Measurements from ENCODE around the gene MAGI1. TPM values are rescaled to one million over a fixed set of nuclear protein-coding genes. Genes with fewer than 3 reads are reported as not detected.
"Not testable (repeated sequence)": the region's sequence is repeated elsewhere in the genome, so short reads cannot be mapped to it uniquely, and the experiment has no call there.

MAGI1 gene
- total RNA-seq, 2 experiments from 2014 or later: 0.18 to 0.25 TPM

GRCh38 chr3:65627062-65627461 is 411.7 kb downstream of the MAGI1 start:
- CTCF ChIA-PET: no interaction called here

DNA sequence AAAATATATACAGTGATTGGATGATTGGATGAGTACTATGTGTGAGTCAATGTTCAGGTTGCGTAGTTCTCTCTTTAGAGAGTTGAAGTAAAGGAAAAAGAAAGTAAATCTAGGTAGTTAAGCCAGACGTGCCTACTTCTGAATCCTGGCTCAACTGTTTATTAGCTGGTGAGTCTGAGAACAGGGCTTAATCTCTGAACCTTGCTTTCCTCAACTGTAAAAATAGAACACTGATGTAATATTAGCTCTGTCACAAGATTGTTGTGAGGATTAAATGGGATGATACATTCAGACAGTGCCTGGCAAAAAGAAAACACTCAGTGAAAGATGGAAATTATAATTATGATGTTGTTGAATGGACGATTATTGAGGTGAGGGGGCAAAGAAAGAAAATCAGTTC is 413.4 kb downstream of the MAGI1 start:
- Mint-ChIP-seq H3K4me3 (no peak overlapping the region), H3K27ac (no peak overlapping the region), H3K4me1 (no peaks in the 10 kb centered on the region), H3K27me3 (no peaks in the 10 kb centered on the region), H3K36me3 (ENCODE audit: low read depth) (no peaks in the 10 kb centered on the region), H3K9me3 (peaks cover 3% of the 10 kb centered on the region)
- no peak for DNase-seq
- ChIA-PET POLR2A (no interaction called here), CTCF (no interaction called here)

More at GRCh38 chr3:65627062-65627461, 411.7 kb downstream of the MAGI1 start:
- Mint-ChIP-seq H3K9me3 (peaks cover 3% of the 10 kb centered on the region), H3K36me3 (ENCODE audit: low read depth) (no peaks in the 10 kb centered on the region), H3K4me1 (no peaks in the 10 kb centered on the region), H3K27ac (no peak overlapping the region), H3K27me3 (no peaks in the 10 kb centered on the region), H3K4me3 (no peak overlapping the region)
- POLR2A ChIA-PET: no interaction called here
- DNase-seq: no peak

- DNase-seq: no peak
- Mint-ChIP-seq H3K4me1 (no peaks in the 10 kb centered on the region), H3K4me3 (no peak overlapping the region), H3K36me3 (ENCODE audit: low read depth) (no peaks in the 10 kb centered on the region), H3K27me3 (no peaks in the 10 kb centered on the region), H3K27ac (no peak overlapping the region), H3K9me3 (no peaks in the 10 kb centered on the region)
- CTCF ChIA-PET: no interaction called here
- POLR2A ChIA-PET: no interaction called here
Observed at GRCh38 chr3:65623362-65623761, 415.4 kb downstream of the MAGI1 start.

- Mint-ChIP-seq H3K4me3 (no peak overlapping the region), H3K27ac (no peak overlapping the region), H3K27me3 (no peaks in the 10 kb centered on the region), H3K36me3 (ENCODE audit: low read depth) (no peaks in the 10 kb centered on the region), H3K9me3 (no peaks in the 10 kb centered on the region), H3K4me1 (no peaks in the 10 kb centered on the region)
- ChIA-PET POLR2A (no interaction called here), CTCF (no interaction called here)
- no peak for DNase-seq
Observed at GRCh38 chr3:65619888-65620287, 418.8 kb downstream of the MAGI1 start.

- CTCF ChIA-PET: no interaction called here
- no peaks in the 10 kb centered on the region for H3K36me3 Mint-ChIP-seq (ENCODE audit: low read depth)
- no peaks in the 10 kb centered on the region for H3K27me3 Mint-ChIP-seq
- POLR2A ChIA-PET: no interaction called here
- no peaks in the 10 kb centered on the region for H3K4me1 Mint-ChIP-seq
- no peak overlapping the region for H3K27ac Mint-ChIP-seq
- H3K4me3 Mint-ChIP-seq: no peak overlapping the region
- no peak for DNase-seq
- no peaks in the 10 kb centered on the region for H3K9me3 Mint-ChIP-seq
Observed at GRCh38 chr3:65619451-65619881, 419.3 kb downstream of the MAGI1 start.

GRCh38 chr3:65618599-65618998 is 420.1 kb downstream of the MAGI1 start:
- Mint-ChIP-seq H3K27me3 (no peaks in the 10 kb centered on the region), H3K27ac (no peak overlapping the region), H3K4me1 (no peaks in the 10 kb centered on the region), H3K36me3 (ENCODE audit: low read depth) (no peaks in the 10 kb centered on the region), H3K4me3 (no peak overlapping the region), H3K9me3 (no peaks in the 10 kb centered on the region)
- CTCF ChIA-PET: no interaction called here
- POLR2A ChIA-PET: no interaction called here
- no peak for DNase-seq

- POLR2A ChIA-PET: no interaction called here
- no peaks in the 10 kb centered on the region for H3K27me3 Mint-ChIP-seq
- H3K27ac Mint-ChIP-seq: no peak overlapping the region
- H3K36me3 Mint-ChIP-seq (ENCODE audit: low read depth): no peaks in the 10 kb centered on the region
- H3K9me3 Mint-ChIP-seq: no peaks in the 10 kb centered on the region
- DNase-seq: no peak
- no peaks in the 10 kb centered on the region for H3K4me1 Mint-ChIP-seq
- CTCF ChIA-PET: no interaction called here
- no peak overlapping the region for H3K4me3 Mint-ChIP-seq
Observed at GRCh38 chr3:65617787-65618186, 420.9 kb downstream of the MAGI1 start.

DNA sequence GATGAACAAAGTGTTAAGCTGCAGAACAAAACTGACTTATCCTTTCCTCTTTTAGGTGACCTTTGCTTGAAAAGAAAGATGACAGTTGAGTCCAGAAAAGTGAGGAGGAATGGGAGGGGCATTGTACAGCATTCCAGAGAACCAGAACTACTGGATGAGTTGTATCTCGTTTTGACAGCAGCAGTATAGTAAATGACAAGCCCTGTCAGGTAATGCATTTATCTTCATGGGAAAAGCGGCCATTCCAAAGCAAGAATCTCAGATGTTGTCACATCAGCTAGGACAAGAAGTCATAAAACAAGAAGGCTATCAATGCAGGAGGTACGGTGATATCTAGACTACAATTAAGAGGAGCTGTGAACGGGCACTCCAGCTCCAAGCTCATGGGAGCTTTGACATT is 421.5 kb downstream of the MAGI1 start:
- H3K36me3 Mint-ChIP-seq (ENCODE audit: low read depth): no peaks in the 10 kb centered on the region
- no peaks in the 10 kb centered on the region for H3K27me3 Mint-ChIP-seq
- no peak overlapping the region for H3K4me3 Mint-ChIP-seq
- no peak overlapping the region for H3K27ac Mint-ChIP-seq
- no peak for DNase-seq
- no peaks in the 10 kb centered on the region for H3K4me1 Mint-ChIP-seq
- ChIA-PET CTCF (no interaction called here), POLR2A (no interaction called here)
- H3K9me3 Mint-ChIP-seq: no peaks in the 10 kb centered on the region

DNA sequence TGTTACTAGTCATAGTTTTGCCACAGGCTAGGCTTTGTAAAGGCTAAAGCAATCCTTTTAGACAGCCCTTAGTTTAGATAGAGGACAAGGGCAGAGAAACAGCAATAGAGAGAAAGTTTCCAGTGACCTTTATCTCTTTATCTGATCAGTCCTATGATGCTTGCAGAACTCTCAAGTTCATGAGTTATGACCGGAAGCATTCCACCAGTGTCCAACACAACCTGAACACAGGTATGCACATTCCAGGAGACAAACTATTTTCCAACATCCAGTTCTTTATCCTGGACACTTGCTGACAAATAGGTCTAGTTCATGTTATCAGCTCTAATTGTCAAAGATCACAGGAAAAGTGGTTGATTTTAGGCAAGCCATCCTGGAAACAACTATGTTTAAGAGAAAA is 422.2 kb downstream of the MAGI1 start:
- H3K4me3 Mint-ChIP-seq: no peak overlapping the region
- no peaks in the 10 kb centered on the region for H3K9me3 Mint-ChIP-seq
- CTCF ChIA-PET: no interaction called here
- H3K27ac Mint-ChIP-seq: no peak overlapping the region
- H3K36me3 Mint-ChIP-seq (ENCODE audit: low read depth): no peaks in the 10 kb centered on the region
- no peaks in the 10 kb centered on the region for H3K27me3 Mint-ChIP-seq
- H3K4me1 Mint-ChIP-seq: no peaks in the 10 kb centered on the region
- POLR2A ChIA-PET: no interaction called here
- DNase-seq: no peak

- H3K27me3 Mint-ChIP-seq: no peaks in the 10 kb centered on the region
- no peaks in the 10 kb centered on the region for H3K9me3 Mint-ChIP-seq
- no peaks in the 10 kb centered on the region for H3K36me3 Mint-ChIP-seq (ENCODE audit: low read depth)
- DNase-seq: no peak
- ChIA-PET POLR2A (no interaction called here), CTCF (no interaction called here)
- H3K4me3 Mint-ChIP-seq: no peak overlapping the region
- H3K4me1 Mint-ChIP-seq: no peaks in the 10 kb centered on the region
- H3K27ac Mint-ChIP-seq: no peak overlapping the region
Observed at GRCh38 chr3:65615329-65615728, 423.4 kb downstream of the MAGI1 start.

DNA sequence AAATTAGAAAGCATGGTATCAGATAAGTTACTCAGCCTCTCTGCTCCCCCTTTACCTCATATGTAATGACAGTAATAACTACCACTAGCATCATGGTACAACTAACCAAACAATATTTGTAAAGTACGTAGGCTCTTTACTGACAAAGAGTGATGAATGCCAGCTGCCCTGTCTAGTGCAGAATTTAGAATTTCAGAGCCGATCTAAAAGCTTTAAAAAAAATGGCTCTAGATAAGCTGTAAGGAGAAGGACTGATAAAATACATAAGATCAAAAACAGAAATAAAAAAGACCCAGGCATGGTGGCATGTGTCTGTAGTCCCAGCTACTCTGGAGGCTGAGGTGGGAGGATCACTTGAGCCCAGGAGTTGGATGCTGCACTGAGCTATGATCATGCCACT is 424.1 kb downstream of the MAGI1 start:
- Mint-ChIP-seq H3K36me3 (ENCODE audit: low read depth) (no peaks in the 10 kb centered on the region), H3K4me3 (no peak overlapping the region), H3K9me3 (no peaks in the 10 kb centered on the region), H3K27me3 (no peaks in the 10 kb centered on the region), H3K27ac (no peak overlapping the region), H3K4me1 (no peaks in the 10 kb centered on the region)
- no peak for DNase-seq
- ChIA-PET POLR2A (no interaction called here), CTCF (no interaction called here)

GRCh38 chr3:65607965-65608460 is 430.7 kb downstream of the MAGI1 start:
- H3K36me3 Mint-ChIP-seq (ENCODE audit: low read depth); POLR2A ChIA-PET; H3K27me3 Mint-ChIP-seq; H3K27ac Mint-ChIP-seq; H3K9me3 Mint-ChIP-seq; CTCF ChIA-PET; DNase-seq; H3K4me1 Mint-ChIP-seq; H3K4me3 Mint-ChIP-seq: not testable (repeated sequence)

- H3K27me3 Mint-ChIP-seq: no peaks in the 10 kb centered on the region
- no peak for DNase-seq
- POLR2A ChIA-PET: no interaction called here
- no peaks in the 10 kb centered on the region for H3K36me3 Mint-ChIP-seq (ENCODE audit: low read depth)
- no peak overlapping the region for H3K27ac Mint-ChIP-seq
- CTCF ChIA-PET: no interaction called here
- H3K4me3 Mint-ChIP-seq: no peak overlapping the region
- H3K9me3 Mint-ChIP-seq: no peaks in the 10 kb centered on the region
- H3K4me1 Mint-ChIP-seq: no peaks in the 10 kb centered on the region
Observed at GRCh38 chr3:65607101-65607500, 431.6 kb downstream of the MAGI1 start.

- ChIA-PET CTCF (no interaction called here), POLR2A (no interaction called here)
- no peaks in the 10 kb centered on the region for H3K4me1 Mint-ChIP-seq
- DNase-seq: no peak
- no peak overlapping the region for H3K27ac Mint-ChIP-seq
- H3K9me3 Mint-ChIP-seq: no peaks in the 10 kb centered on the region
- H3K4me3 Mint-ChIP-seq: no peak overlapping the region
- no peaks in the 10 kb centered on the region for H3K27me3 Mint-ChIP-seq
- no peaks in the 10 kb centered on the region for H3K36me3 Mint-ChIP-seq (ENCODE audit: low read depth)
Observed at GRCh38 chr3:65605876-65606432, 432.8 kb downstream of the MAGI1 start.

Data from activated CD4-positive, alpha-beta memory T cell treated with anti-CD3 and anti-CD28 coated beads, Interleukin-2, amount 10 ng/mL, durations not matched to agents 7 days and 5 days (primary cell).